Right lobe of liver (tissue), 6 donors: ENCODE results near the gene F10. TPM values are rescaled to one million over a fixed set of nuclear protein-coding genes. Genes with fewer than 3 reads are reported as not detected.

ENCODE experiments used
- ATAC-seq, 4 donors: fragments of 200-7000 bp; cut with Tn5 transposase; one replicate each; pipeline ENCODE4 v1.9.1; 2020; ENCODE audit warnings: mild to moderate bottlenecking in 4 of 4, moderate library complexity in 4 of 4
- DNase-seq, 3 donors: peaks; one replicate each; pipeline ENCODE4 v3.0.0-alpha.2; 2020
- H3K27ac ChIP-seq, 3 donors: fragments of 200-600 bp; one replicate each; pipeline ENCODE4 v1.8.0; 2022
- H3K27me3 ChIP-seq, 2 donors: fragments of 200-600 bp; one replicate each; pipeline ENCODE4 v1.8.0; 2022
- H3K36me3 ChIP-seq, 4 donors: fragments of 200-600 bp; sonication (generic) in 1 of 4; one replicate each; pipeline versions ENCODE4 v1.5.1 to v1.8.0; 2017 to 2022; ENCODE audit warnings: control low read depth in 1 of 4
- H3K4me1 ChIP-seq, 4 donors: fragments of 200-600 bp; sonication (generic) in 1 of 4; one replicate each; pipeline versions ENCODE4 v1.5.1 to v1.8.0; 2017 to 2022; ENCODE audit warnings: control low read depth in 1 of 4
- H3K4me3 ChIP-seq, 3 donors: fragments of 200-600 bp; one replicate each; pipeline ENCODE4 v1.8.0; 2022
- H3K9me3 ChIP-seq, 4 donors: fragments of 200-600 bp; sonication (generic) in 1 of 4; one replicate each; pipeline versions ENCODE4 v1.5.1 to v1.8.0; 2017 to 2022; ENCODE audit warnings: control low read depth in 1 of 4
- CTCF ChIP-seq, 4 donors: fragments of 200-600 bp in 3 of 4; fragments of 450-650 bp in 1 of 4; IDR thresholded peaks; one replicate each; pipeline versions ENCODE4 v1.5.1 to v1.8.0; 2016 to 2022; ENCODE audit warnings: antibody characterized with exemption in 4 of 4, mild to moderate bottlenecking in 2 of 4
- POLR2A ChIP-seq: fragments of 450-650 bp; IDR thresholded peaks from one replicate; pipeline ENCODE4 v1.6.1; 2017; ENCODE audit warnings: antibody characterized with exemption, mild to moderate bottlenecking
- WGBS: methylation state at CpG from one replicate; pipeline ENCODE4 v1.1.6; 2018; ENCODE audit warnings: low coverage, low lambda C conversion rate; ENCODE audit not compliant: insufficient coverage; ENCODE audit errors: missing lambda C conversion rate; 5-methylcytosine and 5-hydroxymethylcytosine counted together
- intact Hi-C, 2 donors: fragments of 100-400 bp; cut with DNase I; formaldehyde crosslinking; loops; one replicate each; pipeline versions ENCODE4 v1.11.2 to v1.14.1; 2022
- long read RNA-seq: library from polyadenylated mRNA; unstranded; transcript quantifications from one replicate; pipeline ENCODE4 v2.0.0, GENCODE V29; 2019
- total RNA-seq, 6 experiments: library from RNA; depleted of rRNA in 2 of 6; stranded (reverse); fragments of >200 nt in 2 of 6; fragmentation: NEBNext Ultra II Directional in 3 of 6; extraction: Animal tissue kit (Norgen Biotek cat#: 25700) in 3 of 6; gene quantifications; one replicate each; pipeline versions ENCODE4 v1.1.0 to v1.2.4, GENCODE V29; 2016 to 2023
- donor health status: DM: no; HTN: yes; CAD: no.
- donor health status: DM: no; HTN: no; CAD: no.
- donor health status: DM: no; HTN: no; CAD: no.
- donor health status: DM: no; HTN: yes; CAD: no.
- donor health status: DM: no; HTN: yes; CAD: no.

The F10 gene
- 100 to 1,000 TPM; 108 to 157 (median 132) TPM for total RNA-seq
- long read RNA-seq, transcript F10-202 (8 exons, 1,517 nt): major isoform, 57 of 73 reads
- long read RNA-seq, partial matches to known transcripts: 6 of 73 reads
- long read RNA-seq, other reads (novel, unspliced or antisense): 10 of 73 reads

- intact Hi-C loops: no loop called here
- Histone ChIP-seq H3K27ac (peak within 1 kb of the TSS; percentile 73 to 90 (median 83)), H3K27me3 (no peaks in the 10 kb centered on the region), H3K4me3 (peak within 1 kb of the TSS; percentile 42 to 70 (median 58)), H3K9me3 (no peaks in the 10 kb centered on the region), H3K36me3 (no peaks in the 10 kb centered on the region), H3K4me1 (peaks cover 0 to 15% (median 4%) of the 10 kb centered on the region in 4 donors)
- ATAC-seq (peak; percentile 92 to 96 (median 93)), DNase-seq (peak; percentile 90 to 96 (median 94))
- TF ChIP-seq POLR2A (peak; percentile 88), CTCF (IDR thresholded peaks at IDR 0.05) (peak; percentile 9 to 49 (median 32))
- 18% methylated on average over 13 of the region's 23 CpGs for WGBS
Observed at GRCh38 chr13:113122550-113123225, at the start of gene F10. F10 (plus strand) TSS chr13:113122799; CDS start chr13:113122856, 57 bp downstream.

GRCh38 chr13:113073942-113074341, 48.7 kb upstream of the F10 start:
- ATAC-seq: no peak
- Histone ChIP-seq H3K4me1 (no peaks in the 10 kb centered on the region), H3K27me3 (no peaks in the 10 kb centered on the region), H3K36me3 (peaks cover 0 to 19% (median 4%) of the 10 kb centered on the region in 4 donors), H3K27ac (no peak overlapping the region), H3K9me3 (no peaks in the 10 kb centered on the region), H3K4me3 (no peak overlapping the region)
- no peak for DNase-seq
- no peak for TF ChIP-seq POLR2A
- TF ChIP-seq CTCF (IDR thresholded peaks at IDR 0.05): no peak
- intact Hi-C loops: no loop called here
- WGBS: 100% methylated on average over 6 of the region's 11 CpGs

- H3K27ac ChIP-seq: no peak overlapping the region
- H3K9me3 ChIP-seq: no peaks in the 10 kb centered on the region
- H3K36me3 ChIP-seq: peaks cover 0 to 21% (median 4%) of the 10 kb centered on the region in 4 donors
- ATAC-seq (no peak), DNase-seq (no peak)
- no peak overlapping the region for H3K4me3 ChIP-seq
- no peaks in the 10 kb centered on the region for H3K27me3 ChIP-seq
- whole genome bisulfite sequencing: 100% methylated on average over 5 of the region's 18 CpGs
- TF ChIP-seq CTCF (IDR thresholded peaks at IDR 0.05): no peak
- no peak for TF ChIP-seq POLR2A
- no peaks in the 10 kb centered on the region for H3K4me1 ChIP-seq
- intact Hi-C loops: no loop called here
Observed at GRCh38 chr13:113074401-113074800, 48.2 kb upstream of the F10 start.

- H3K4me1 ChIP-seq: no peaks in the 10 kb centered on the region
- TF ChIP-seq CTCF (IDR thresholded peaks at IDR 0.05): no peak
- no peak for TF ChIP-seq POLR2A
- WGBS: 100% methylated on average over 1 of the region's 22 CpGs
- no peak overlapping the region for H3K27ac ChIP-seq
- intact Hi-C loops: no loop called here
- H3K4me3 ChIP-seq: no peak overlapping the region
- no peaks in the 10 kb centered on the region for H3K9me3 ChIP-seq
- no peaks in the 10 kb centered on the region for H3K27me3 ChIP-seq
- DNase-seq (peak in 1 of 3 donors; percentile 16), ATAC-seq (no peak)
- H3K36me3 ChIP-seq: peaks cover 0 to 21% (median 4%) of the 10 kb centered on the region in 4 donors
Observed at GRCh38 chr13:113074876-113075275, 47.7 kb upstream of the F10 start.
